Stimulated activated CD4-positive, alpha-beta T cell treated with anti-CD3 and anti-CD28 coated beads, Interleukin-15, amount 100 ng/mL, for 24 hours (primary cell): Measurements from ENCODE around the gene LELP1.
"Not testable (repeated sequence)": the region's sequence is repeated elsewhere in the genome, so short reads cannot be mapped to it uniquely, and the experiment has no call there.

Source experiments
- DNase-seq: peaks from one replicate; pipeline ENCODE4 v3.0.0-alpha.2; 2020

Gene LELP1

GRCh38 chr1:153203130-153203529 is at the start of gene LELP1:
TSS of gene LELP1 (plus strand) at chr1:153203430. CDS start at chr1:153204708, 1,278 bp downstream.
- DNase-seq: no peak

GRCh38 chr1:153155541-153155940 is 47.7 kb upstream of the LELP1 start:
- DNase-seq: no peak

GRCh38 chr1:153168686-153169085 is 34.5 kb upstream of the LELP1 start:
- no peak for DNase-seq

GRCh38 chr1:153174624-153175023 is 28.6 kb upstream of the LELP1 start:
- DNase-seq: no peak

GRCh38 chr1:153178922-153179321 is 24.3 kb upstream of the LELP1 start:
- no peak for DNase-seq

- no peak for DNase-seq
Observed at GRCh38 chr1:153180556-153180955, 22.7 kb upstream of the LELP1 start.

GRCh38 chr1:153188301-153188700 is 14.9 kb upstream of the LELP1 start:
- not testable (repeated sequence) for DNase-seq

GRCh38 chr1:153190373-153190772 is 12.9 kb upstream of the LELP1 start:
- DNase-seq: no peak

- DNase-seq: no peak
Observed at GRCh38 chr1:153192697-153193096, 10.5 kb upstream of the LELP1 start.

- no peak for DNase-seq
Observed at GRCh38 chr1:153194331-153195050, 8.7 kb upstream of the LELP1 start.

GRCh38 chr1:153195216-153195615 is 8.0 kb upstream of the LELP1 start:
- no peak for DNase-seq

- DNase-seq: no peak
Observed at GRCh38 chr1:153202006-153202405, 1.2 kb upstream of the LELP1 start.

GRCh38 chr1:153206631-153207030 is 3.4 kb downstream of the LELP1 start:
- DNase-seq: no peak

- no peak for DNase-seq
Observed at GRCh38 chr1:153210206-153210605, 7.0 kb downstream of the LELP1 start.

- no peak for DNase-seq
Observed at GRCh38 chr1:153212201-153212600, 9.0 kb downstream of the LELP1 start.

GRCh38 chr1:153213519-153213918 is 10.3 kb downstream of the LELP1 start:
- DNase-seq: no peak

GRCh38 chr1:153217212-153217611 is 14.0 kb downstream of the LELP1 start, which contains the start of gene PRR9:
TSS of gene PRR9 (plus strand) at chr1:153217584. CDS start at chr1:153218145, 561 bp downstream.
- no peak for DNase-seq

GRCh38 chr1:153217744-153218416 is 14.7 kb downstream of the LELP1 start:
- no peak for DNase-seq

GRCh38 chr1:153220606-153221303 is 17.5 kb downstream of the LELP1 start:
- DNase-seq: no peak

GRCh38 chr1:153223040-153223891 is 20.0 kb downstream of the LELP1 start:
- peak; percentile 70 for DNase-seq

- DNase-seq: no peak
Observed at GRCh38 chr1:153227810-153228209, 24.6 kb downstream of the LELP1 start.

GRCh38 chr1:153228491-153228890 is 25.3 kb downstream of the LELP1 start:
- no peak for DNase-seq
